Amniotic stem cell (primary cell): ENCODE results near the gene TMEM141.
"Not testable (repeated sequence)": the region's sequence is repeated elsewhere in the genome, so short reads cannot be mapped to it uniquely, and the experiment has no call there.

Experiments
- DNase-seq: peaks from one replicate; lab custom pipeline; 2025; lab: John Stamatoyannopoulos, UW

The TMEM141 gene

GRCh38 chr9:136833381-136834048 lies 42.4 kb downstream of the TMEM141 start:
- DNase-seq: not testable (repeated sequence)

DNA sequence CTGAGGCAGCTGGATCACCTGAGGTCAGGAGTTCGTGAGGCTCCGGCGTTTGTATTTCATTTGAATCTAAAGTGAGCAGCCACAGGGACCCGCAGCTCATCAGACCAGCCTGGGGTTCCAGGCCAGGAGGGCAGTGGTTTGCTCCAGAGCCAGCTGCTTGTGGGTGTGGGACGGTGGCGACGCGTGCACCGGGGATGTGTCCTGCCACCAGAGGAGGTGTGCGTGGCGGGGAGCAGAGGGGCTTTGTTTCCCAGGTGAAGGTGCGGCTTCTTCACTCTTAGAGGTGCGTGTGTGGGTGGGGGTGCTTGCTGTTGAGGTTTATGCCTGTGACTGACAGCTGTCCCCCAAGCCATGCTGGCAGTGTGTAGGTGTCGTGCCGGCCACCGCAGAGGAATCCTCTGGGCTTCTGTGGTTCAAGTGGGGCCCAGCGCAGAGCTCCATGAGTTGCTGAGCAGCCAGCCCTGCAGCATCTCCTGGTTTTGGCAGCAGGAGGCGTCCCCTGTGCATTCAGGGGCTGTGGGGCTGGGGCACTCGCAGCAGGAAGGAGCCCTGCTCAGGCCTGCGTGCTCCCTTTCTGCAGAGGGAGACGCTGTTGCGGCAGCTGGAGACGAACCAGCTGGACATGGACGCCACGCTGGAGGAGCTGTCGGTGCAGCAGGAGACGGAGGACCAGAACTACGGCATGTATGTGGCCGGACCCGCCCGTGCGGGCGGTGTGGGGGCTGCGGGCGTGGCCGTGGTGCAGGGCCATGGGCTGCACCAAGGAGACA lies 44.2 kb downstream of the TMEM141 start:
- no peak for DNase-seq

- DNase-seq: no peak
Measured at GRCh38 chr9:136835932-136836904, 45.1 kb downstream of the TMEM141 start.

DNA sequence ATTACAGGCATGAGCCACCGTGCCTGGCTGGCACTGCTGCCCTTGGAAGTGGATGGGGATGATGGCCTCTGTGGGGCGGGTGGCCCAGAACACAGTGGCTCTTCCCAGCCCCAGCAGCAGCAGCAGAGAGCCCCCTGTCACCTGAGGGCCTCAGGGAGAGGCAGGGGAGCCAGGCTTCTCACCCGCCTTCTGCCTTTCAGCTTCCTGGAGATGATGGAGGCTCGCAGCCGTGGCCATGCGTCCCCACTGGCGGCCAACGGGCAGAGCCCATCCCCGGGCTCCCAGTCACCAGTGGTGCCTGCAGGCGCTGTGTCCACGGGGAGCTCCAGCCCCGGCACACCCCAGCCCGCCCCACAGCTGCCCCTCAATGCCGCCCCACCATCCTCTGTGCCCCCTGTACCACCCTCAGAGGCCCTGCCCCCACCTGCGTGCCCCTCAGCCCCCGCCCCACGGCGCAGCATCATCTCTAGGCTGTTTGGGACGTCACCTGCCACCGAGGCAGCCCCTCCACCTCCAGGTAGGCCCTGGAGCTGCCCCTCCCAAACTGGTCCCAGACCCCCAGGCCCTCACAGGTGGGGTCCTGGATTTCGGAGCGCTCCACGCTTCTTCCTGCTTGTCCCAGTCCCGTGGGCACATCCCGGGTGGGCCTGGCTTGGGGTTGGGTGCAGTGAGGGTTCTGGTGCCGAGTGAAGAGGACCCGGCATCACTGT lies 46.2 kb downstream of the TMEM141 start:
- DNase-seq: no peak

DNA sequence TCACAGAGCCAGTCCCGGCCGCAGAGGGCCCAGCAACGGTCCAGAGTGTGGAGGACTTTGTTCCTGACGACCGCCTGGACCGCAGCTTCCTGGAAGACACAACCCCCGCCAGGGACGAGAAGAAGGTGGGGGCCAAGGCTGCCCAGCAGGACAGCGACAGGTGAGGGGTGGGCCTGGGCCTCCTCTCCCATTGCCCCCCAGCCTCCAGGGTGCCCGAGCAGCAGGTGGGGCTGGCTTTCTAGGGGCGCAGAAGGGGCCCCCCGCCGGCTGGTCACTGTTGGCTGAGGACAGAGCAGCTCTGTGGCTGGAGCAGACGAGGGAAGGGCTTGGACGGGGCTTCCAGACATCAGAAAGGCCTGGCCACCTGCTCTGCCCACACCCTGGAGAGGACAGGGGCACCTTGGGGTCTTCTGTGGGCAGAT lies 46.7 kb downstream of the TMEM141 start:
- not testable (repeated sequence) for DNase-seq

- no peak for DNase-seq
Measured at GRCh38 chr9:136838314-136839228, 47.4 kb downstream of the TMEM141 start.

- no peak for DNase-seq
Measured at GRCh38 chr9:136839229-136840139, 48.3 kb downstream of the TMEM141 start.

DNA sequence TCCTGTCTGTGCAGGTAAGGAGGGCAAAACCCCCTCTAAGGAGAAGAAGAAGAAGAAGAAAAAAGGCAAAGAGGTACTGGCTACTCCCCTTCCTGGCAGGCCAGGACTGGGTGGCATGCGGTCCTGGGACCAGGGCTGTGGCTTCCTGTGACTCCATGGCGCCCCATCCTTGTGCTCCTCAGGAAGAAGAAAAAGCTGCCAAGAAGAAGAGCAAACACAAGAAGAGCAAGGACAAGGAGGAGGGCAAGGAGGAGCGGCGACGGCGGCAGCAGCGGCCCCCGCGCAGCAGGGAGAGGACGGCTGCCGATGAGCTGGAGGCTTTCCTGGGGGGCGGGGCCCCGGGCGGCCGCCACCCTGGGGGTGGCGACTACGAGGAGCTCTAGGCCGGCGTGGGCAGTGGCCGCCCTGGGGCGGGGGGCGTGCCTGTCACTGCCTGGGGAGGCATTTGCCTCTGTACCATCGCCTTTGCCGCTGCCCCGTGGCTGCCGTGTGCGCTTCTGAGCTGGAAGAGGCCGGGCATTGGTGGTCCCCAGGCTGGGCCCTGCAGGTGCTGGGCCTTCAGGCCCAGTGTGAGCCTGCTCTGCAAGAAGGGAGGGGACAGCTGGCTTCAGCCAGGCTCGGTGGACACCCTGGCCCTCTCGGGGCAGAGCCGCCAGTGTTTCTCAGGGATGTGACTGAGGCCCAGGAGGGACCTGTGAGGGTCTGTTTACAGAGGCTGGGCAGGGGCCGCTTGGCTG lies 49.2 kb downstream of the TMEM141 start:
- no peak for DNase-seq

- no peak for DNase-seq
Measured at GRCh38 chr9:136840877-136841645, 49.9 kb downstream of the TMEM141 start.

DNA sequence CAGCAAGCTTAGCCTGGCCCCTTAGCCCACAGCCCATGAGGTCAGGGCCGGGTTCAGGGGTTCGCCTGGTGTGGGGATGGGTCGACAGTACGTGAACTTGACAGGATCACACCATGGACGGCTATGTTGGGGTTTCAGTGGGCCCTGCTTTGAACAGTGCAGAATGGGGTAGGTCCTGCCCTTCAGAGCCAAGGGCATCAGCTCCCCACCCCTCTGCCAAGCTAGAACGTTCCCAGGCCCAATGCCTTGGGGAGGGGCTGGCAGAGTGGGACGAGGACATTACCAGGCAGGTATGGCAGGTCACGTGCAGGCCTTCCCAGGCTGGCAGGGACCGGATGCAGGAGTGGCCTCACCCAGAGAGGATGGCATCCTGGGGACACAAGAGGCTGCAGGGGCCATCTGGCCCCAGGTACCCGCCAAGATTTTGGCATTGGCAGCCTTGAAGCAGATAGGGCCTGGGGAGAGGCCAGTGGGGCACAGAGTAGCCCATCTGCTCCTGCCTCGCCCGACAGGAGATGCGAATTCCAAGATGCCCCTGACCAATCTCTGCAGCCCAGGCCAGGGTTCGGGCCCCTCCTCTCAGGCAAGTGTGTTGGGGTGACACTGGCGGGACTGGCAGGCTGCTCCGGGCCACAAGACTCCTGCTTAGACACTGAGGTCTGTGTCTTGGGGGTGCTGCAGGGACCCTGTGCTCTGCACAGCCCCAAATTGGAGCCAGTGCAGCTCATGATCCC lies 50.7 kb downstream of the TMEM141 start:
- DNase-seq: not testable (repeated sequence)

DNA sequence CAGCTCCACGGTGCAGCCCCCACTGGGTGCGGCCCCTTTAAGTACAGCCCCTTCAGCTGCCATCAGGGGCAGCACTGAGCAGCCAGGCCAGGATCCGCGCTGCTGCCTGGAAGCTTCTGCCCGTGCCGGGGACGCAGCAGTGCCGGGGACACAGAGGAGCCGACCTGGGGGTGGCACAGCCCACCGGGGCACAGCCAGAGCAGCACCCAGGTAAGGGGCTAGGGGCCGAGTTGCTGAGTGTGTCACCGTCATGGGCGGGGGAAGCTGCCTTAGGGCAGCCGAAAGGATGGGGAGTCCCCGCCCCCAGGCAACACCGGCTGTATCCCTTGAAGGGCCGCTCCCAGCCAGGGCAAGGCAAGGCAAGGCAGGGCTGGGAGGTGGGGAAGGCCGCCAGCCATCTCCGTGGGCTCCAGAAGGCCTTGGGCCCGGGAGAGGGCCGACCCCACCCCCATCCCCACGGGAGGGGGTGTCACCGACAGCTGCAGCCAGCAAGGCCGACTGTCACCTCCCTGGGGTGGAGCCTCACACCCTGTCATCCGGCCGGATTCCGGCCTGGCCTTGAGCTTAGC lies 51.3 kb downstream of the TMEM141 start, which contains the start of gene AJM1:
Gene AJM1, plus strand, starts transcription at position 99 of the 569 bp plus-strand sequence. CDS start 1,937 bp downstream, outside the sequence.
- DNase-seq: not testable (repeated sequence)
